ENCODE measurements around the gene RAP1GDS1.

RAP1GDS1 gene, protein sequence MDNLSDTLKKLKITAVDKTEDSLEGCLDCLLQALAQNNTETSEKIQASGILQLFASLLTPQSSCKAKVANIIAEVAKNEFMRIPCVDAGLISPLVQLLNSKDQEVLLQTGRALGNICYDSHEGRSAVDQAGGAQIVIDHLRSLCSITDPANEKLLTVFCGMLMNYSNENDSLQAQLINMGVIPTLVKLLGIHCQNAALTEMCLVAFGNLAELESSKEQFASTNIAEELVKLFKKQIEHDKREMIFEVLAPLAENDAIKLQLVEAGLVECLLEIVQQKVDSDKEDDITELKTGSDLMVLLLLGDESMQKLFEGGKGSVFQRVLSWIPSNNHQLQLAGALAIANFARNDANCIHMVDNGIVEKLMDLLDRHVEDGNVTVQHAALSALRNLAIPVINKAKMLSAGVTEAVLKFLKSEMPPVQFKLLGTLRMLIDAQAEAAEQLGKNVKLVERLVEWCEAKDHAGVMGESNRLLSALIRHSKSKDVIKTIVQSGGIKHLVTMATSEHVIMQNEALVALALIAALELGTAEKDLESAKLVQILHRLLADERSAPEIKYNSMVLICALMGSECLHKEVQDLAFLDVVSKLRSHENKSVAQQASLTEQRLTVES

GRCh38 chr4:98260579-98261404, at the start of gene RAP1GDS1:
TSS of gene RAP1GDS1 (plus strand) at chr4:98261384. CDS start at chr4:98261566, 182 bp downstream.
- peak; percentile 97 for DNase-seq

DNA sequence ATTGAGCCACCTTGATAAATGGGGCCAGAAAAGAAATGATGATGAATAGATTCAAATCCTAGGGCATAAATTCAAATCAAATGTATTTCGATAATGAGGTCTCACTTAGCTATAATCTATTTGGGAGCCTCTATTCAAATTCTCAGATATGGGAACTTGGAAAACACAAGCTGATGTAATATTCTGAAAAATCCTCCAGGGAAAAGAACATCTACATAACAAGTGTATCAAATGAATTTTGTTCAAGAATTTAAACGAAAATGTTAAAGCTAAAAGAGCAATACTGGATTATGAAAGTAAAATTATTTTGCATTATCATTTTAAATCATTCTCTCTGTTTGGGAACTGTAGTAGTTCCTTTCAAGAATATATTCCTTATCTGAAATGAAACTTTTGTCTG, 38.9 kb upstream of the RAP1GDS1 start:
- no peak for DNase-seq

GRCh38 chr4:98226396-98226795, 34.8 kb upstream of the RAP1GDS1 start:
- DNase-seq, result no peak

DNA sequence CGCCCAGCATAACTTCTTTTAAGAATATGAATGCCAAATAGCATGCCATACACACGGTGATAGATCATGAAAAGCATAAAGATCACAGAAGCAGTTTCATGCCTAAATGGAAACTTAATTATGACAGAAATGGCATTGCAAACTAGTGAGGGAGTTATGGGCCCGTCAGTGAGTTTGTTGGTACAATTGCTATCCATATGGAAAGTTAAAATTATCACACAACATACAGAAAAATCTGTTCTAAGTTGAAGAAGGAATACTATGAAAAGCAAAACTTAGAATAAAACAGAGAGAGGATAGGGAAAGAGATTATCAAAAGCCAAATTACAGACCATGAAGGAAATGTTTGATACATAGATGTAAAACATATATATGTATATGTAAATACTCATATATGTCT, 30.2 kb upstream of the RAP1GDS1 start:
- no peak for DNase-seq

- DNase-seq, result peak; percentile 73
Observed at GRCh38 chr4:98232202-98232601, 29.0 kb upstream of the RAP1GDS1 start.

DNA sequence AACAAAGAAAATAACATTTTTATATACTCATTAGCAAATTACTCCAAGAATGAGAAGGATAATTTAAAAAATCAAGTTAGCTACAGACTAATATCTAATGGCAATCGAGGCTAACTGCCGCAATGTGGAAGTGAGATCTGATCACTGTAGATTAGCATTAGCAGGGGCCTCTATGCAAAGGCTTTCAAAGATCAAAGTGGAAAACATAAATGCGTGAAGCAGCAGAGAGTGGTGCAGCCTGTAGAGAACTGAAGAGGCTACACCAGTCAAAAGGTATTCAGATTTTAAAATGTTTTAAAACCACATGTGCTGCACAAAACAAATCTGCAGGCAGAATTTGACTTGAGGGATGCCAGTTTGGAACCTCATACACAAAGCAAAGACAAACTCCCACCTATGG, 24.0 kb upstream of the RAP1GDS1 start:
- DNase-seq, result no peak

DNA sequence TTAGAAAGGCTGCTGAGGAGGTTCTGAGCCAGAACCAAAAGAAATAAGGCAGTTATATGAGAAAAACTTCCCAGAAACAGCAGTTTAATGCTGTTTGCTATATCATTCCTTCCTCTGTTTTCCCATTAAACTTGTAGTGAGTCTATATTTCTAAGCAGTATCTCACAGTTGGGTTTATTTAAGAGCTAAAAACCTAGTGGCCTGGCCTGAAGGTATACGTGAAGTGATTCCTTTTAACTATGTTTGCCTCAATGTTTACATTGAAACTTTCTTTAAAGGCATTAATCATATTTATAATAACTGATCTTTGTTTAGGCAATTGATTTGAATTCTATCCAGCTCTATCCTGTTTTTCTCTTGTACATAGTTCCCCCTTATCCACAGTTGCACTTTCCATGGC, 19.1 kb upstream of the RAP1GDS1 start:
- DNase-seq, result no peak

DNA sequence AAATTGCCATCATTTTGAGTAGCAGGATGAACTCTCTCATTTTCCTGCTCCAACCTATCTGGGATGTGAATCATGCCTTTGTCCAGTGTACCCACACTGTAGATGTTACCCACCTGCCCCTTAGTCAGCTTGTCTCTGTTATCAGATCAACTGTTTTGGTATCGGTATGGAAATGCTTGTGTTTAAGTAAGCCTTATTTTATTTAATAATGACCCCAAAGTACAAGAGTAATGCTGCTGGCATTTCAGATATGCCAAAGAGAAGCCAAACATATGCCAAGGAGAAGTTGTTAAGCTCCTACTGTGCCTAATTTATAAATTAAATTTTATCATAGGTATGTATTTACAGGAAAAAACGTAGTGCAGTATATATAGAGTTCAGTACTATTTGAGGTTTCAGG, 18.6 kb upstream of the RAP1GDS1 start:
- DNase-seq, result no peak

DNA sequence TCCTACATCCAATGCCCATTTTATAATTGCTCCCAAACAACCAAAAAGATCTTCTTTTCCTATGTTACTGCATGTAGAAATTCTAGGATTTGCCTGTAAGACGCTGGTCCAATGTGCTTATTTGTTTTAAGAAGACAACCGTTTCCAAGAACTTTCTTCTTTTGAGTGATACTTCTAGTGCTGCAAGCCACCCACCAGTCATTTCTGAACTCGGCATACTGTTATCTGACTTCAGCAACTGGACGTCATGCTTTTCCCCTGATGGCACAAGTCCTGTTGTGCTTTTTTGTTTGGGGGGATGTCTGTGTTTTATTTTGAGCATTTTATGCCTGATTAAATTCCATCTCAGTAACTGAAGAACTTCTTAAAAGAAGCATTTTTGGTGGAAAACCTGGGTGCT, 16.0 kb upstream of the RAP1GDS1 start:
- DNase-seq, result no peak

GRCh38 chr4:98248934-98249333, 12.2 kb upstream of the RAP1GDS1 start:
- no peak for DNase-seq

DNA sequence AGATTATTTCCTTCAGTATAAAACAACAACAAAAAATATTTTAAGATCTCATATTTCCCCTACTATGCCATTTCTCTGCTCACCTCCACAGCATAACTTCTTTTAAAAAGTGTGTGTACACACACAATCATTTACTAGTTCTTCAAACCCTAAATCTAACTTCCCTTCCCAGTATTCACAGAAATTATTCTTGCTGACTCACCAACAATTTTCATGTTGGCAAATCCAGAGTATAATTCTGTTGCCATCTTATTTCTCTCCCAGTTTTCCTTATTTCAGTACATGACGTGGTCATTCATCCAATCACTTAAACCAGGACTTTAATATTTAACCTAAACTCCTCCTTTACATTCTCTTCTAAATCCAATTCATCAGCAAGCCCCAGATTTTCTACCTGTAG, 11.4 kb upstream of the RAP1GDS1 start:
- no peak for DNase-seq

GRCh38 chr4:98253499-98253898, 7.7 kb upstream of the RAP1GDS1 start:
- no peak for DNase-seq

GRCh38 chr4:98260047-98260578, 1.1 kb upstream of the RAP1GDS1 start:
- peak; percentile 58 for DNase-seq

- peak; percentile 65 for DNase-seq
Observed at GRCh38 chr4:98261405-98262291, 464 bp downstream of the RAP1GDS1 start.

GRCh38 chr4:98262431-98262830, 1.2 kb downstream of the RAP1GDS1 start:
- peak; percentile 29 for DNase-seq

DNA sequence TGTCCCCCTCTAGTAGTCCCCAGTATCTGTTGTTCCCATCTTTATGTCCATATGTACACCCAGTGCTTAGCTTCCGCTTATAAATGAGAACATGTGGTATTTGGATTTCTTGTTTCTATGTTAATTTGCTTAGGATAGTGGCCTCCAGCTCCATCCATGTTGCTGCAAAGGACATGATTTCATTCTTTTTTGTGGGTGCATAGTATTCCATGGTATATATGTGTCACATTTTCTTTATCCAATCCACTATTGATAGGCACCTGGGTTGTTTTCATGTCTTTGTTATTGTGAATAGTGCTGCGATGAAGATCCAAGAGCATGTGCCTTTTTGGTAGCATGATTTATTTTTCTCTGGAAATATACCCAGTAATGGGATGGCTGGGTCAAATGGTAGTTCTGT, 6.3 kb downstream of the RAP1GDS1 start:
- DNase-seq, result no peak

DNA sequence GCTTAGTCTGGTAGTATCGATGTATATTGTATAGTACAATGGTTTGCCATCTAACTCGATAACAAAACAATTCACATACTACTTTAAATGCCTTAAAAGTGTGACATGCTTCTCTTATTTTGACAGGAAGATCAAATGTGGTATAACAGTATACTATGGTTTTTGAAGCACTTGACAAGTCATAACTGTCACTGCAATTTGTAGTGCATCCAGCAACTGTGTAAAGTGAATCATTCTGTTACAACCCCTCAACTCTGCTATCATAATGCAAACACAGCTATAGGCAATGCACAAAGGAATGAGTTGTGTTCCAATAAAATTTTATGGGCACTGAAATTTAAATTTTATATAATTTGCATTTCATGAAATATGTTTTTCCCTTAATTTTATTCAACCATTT, 14.0 kb downstream of the RAP1GDS1 start:
- DNase-seq, result no peak

DNA sequence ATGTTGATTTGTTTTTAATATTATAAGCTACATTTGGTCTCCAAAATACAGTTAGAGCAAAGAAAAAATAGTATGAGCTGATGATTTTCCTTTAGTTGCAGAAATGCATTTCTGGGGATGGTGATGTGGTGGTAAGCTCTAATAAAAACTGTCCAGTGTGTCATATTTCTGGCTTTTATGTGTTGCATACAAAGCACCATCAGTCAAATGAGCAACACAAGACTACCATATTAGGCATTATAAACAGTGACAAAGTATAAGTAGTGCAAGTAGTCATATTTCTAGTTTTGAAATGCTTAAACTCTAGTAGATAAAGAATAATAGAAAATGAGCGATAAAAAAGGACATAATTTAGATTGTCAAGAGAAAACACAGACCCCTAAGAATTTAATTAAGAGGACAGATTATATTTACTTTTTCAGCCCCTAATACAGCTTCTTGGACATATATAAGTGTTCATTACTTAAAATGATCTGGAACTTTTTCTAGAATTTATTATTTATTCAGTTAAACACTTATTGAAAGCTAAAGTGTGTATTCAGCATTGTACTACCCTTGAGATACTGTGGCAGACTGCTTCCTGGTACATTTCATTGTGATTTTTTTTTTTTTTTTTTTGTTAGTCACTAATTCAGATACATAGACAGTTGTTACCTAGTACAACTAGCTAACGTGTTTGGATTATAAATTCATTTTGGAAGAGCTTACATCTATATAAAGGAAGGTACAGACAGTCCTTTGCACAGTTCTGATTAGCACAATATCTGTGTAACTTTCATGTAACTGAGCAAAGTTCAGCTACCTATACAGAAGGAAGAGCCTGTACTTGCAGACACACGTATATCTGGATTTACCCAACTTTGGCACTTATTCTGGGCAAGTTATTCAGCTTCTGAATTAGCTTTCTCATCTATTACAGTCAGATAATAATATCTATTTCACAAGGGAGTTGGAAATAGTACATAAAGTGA, 22.3 kb downstream of the RAP1GDS1 start:
- DNase-seq, result no peak

- no peak for DNase-seq
Observed at GRCh38 chr4:98284640-98285046, 23.5 kb downstream of the RAP1GDS1 start.

DNA sequence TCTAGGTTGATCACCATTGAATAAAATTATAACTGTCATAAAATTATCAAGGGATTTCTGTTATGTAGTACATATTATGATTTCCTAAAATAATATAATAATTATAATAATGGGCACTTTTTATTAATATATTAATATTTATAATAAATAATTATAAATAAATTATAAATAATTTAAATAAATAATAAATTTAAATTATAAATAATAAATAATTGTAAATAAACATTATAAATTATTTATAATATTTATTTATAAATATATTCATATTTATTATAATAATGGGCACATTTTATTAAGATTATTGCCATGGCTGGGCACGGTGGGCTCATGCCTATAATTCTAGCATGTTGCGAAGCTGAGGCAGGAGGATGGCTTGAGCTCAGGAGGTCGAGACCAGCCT, 24.5 kb downstream of the RAP1GDS1 start:
- no peak for DNase-seq

DNA sequence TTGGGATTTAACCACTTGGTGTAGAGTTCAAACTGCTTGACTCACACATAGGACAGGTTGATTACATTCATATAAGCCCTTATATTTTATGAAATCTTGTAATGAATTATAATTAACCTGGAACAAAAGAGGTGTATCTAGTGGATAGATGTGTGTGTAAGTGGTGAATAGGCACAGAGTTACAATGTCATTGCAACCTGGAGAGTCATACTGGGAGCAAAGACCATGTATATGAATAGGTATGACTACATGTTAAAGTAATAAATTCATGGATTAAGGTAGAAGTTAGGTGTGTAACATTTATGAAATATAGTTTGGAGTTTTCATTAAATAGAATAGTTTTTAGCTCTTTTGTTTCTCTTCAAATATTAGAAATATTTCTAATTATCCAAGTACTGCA, 26.1 kb downstream of the RAP1GDS1 start:
- no peak for DNase-seq

All from hematopoietic multipotent progenitor cell treated with erythropoietin and hydrocortisone succinate and interleukin-3 and kit ligand, for 6 days (in vitro differentiated cells).